HG03064 (cell line): ENCODE results near the gene WIPF1.

ENCODE experiments used
- ATAC-seq: cut with Tn5 transposase; IDR thresholded peaks from one replicate; pipeline ENCODE4 v1.9.1; 2021; ENCODE audit warnings: low read depth; ENCODE audit not compliant: unreplicated experiment

Gene WIPF1

GRCh38 chr2:174597345-174598047 is at the start of gene WIPF1:
WIPF1 (minus strand) TSS chr2:174597804; CDS start chr2:174585573, 12,231 bp downstream.
- ATAC-seq = peak; percentile 41

GRCh38 chr2:174645296-174645695 is 47.7 kb upstream of the WIPF1 start:
- no peak for ATAC-seq

- ATAC-seq = no peak
Measured at GRCh38 chr2:174644406-174644805, 46.8 kb upstream of the WIPF1 start.

- ATAC-seq = no peak
Measured at GRCh38 chr2:174643356-174643755, 45.8 kb upstream of the WIPF1 start.

GRCh38 chr2:174641168-174641567 is 43.6 kb upstream of the WIPF1 start:
- ATAC-seq = no peak

DNA sequence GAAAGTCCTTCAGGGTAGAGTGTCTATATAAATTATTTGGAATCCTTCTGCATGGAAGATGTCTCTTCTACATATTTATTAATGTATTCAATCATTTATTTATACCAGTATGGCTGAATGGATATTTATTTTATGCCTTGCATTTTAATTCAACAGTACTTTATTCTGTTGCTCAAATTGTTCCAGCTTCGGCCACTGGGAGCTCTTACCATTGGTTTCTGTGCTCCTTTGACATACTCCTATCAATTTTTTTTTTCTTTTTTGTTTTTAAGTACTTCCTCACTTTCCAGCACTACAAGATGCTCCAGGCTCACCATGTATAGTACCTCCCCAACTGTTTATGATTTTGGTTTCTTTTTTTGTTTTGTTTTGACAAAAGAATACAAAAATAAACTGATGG is 39.4 kb upstream of the WIPF1 start:
- ATAC-seq = no peak

DNA sequence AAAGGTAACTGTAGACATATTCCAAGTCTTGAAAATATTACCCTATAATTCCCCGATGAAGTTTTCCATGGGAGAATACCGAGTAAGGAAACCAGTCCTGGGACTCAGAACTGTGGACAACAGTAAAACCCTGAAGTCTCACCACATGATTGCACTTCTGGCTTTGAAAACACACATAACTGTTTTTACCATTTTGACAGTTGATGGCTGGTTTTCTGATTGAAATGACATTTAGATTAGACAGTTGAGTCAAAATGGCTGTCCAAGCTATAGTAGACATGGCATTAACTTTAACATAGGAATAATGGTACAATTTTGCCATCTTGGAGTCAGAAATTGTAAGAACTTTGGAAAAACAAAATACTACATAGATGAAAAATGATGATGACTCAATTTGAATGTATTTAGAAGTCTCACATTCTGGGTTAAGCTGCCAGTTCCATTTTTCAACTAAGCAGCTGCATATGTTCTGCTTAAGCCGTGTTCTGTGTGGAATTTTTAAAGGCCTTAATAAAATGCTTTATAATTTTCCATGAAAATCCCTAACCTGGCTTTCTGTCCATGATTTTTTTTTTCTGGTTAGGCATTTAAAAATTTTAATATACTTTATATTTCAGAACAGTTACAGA is 38.3 kb upstream of the WIPF1 start:
- ATAC-seq = no peak

DNA sequence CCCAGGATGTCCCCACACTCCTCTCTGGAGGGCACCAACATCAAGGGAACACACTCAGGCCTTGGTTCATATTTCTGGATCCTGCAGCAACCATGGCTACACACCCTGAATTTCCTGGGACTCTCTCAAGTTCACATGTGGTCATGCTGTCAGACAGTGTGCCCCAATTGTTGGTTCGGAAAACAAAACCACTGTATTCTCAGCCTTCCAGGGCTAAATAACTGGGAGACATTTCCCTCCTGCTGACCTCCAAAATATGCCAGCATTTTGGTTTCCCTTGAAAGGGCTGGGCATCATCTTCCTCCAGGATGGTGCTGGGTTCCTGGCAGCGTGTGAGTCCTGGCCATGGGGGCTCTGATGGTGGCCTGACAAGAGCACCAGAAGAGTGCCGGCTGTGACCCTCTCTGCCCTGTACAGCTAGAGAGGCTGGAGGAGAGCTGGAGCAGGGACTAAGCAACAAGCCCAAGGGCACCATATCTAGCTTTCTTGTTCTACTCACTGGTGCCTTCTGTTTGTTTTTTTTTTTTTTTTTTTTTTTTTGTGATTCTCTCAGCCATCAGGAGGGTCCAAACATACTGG is 37.5 kb upstream of the WIPF1 start:
- no peak for ATAC-seq

DNA sequence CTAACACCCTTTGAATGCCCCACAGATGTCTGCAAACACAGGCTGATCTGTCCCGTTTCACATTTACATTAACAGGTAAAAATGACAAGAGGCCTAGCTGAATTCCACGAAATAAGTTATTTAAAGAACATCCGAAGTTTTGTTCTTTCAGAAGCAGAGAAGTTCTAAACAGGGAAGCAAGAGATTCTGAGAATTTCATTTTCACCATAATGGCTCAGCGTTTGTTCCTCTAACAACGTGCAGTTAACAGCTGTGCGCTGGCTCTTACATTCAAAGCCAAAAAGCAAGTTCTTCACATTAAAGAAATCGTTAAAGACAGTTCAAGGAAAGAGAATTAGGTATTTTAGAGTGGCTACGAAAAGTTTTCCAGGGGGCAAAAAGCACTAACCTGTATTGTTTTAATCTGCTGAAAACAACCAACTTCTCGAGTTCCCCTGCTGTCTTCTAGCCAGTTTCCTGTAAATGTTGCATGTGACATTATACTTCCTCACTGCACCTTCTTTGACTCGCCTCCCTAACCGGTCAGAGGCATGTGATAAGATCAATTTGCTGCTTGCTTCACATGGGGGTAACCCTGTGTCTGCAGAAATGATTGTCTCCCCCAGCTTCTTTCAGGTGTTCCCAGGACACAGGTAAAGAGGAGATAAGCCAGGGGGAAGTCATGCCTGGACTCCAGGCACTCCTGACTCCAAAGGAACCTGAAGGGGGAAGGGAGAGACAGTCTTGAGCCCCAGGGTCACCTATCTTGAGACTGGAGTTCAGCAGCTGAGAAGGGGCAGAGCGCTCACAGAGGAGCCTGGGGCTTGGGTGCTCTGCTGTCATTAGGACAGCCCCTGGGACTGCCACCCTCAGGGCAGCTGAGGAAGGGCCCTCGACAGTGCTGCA is 36.8 kb upstream of the WIPF1 start:
- peak; percentile 73 for ATAC-seq

DNA sequence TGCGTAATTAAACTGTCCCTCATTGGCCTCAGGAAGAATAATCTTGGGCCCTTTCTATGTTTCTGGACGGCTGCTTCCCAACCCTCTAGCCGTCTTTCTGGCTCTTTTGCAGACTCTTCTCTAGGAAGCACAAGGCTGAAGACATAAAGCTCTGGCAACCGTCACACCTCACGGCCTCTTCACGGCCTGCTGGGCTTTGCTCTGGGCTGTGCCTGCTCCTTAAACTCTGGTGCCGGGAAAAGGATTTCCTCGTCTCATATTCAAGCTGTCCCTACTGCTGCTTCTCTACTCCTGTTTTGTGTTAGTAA is 36.0 kb upstream of the WIPF1 start:
- ATAC-seq = no peak

DNA sequence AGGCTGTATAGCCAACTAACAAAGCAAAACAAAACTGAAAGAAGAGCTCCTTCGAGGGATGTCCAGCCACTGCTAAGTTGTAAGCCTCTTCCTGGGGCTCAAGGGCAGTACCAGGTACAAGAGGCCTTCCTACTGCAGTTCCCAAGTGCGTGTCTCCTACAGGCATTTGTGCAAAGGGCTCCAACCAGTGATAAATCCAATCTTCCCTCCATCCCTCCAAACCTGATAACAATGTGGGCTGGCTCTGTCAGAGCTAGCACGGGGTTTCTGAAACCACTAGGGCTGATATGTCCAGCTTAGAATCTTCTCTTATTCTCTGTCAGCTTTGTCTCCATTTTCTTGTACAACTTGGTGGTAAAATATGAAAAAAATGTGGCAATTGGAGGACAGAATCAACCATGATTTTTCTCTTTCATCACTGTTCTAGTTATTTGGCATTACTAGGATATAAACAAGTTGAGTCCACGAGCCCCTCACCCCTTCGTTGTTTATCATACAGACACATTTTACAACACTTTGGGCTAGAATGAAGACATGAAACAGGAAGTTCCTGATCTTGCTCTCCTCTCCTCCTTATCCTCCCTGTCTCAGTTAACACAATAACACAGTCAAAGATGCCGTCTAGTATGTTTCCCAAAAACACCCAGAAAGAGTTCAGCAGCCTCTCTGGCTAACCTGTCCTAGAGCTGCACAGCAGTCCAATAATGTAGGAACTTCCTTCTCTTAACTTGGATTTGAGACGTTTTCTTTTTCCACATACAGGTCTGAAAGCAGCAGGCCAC is 35.4 kb upstream of the WIPF1 start:
- ATAC-seq = peak; percentile 31

DNA sequence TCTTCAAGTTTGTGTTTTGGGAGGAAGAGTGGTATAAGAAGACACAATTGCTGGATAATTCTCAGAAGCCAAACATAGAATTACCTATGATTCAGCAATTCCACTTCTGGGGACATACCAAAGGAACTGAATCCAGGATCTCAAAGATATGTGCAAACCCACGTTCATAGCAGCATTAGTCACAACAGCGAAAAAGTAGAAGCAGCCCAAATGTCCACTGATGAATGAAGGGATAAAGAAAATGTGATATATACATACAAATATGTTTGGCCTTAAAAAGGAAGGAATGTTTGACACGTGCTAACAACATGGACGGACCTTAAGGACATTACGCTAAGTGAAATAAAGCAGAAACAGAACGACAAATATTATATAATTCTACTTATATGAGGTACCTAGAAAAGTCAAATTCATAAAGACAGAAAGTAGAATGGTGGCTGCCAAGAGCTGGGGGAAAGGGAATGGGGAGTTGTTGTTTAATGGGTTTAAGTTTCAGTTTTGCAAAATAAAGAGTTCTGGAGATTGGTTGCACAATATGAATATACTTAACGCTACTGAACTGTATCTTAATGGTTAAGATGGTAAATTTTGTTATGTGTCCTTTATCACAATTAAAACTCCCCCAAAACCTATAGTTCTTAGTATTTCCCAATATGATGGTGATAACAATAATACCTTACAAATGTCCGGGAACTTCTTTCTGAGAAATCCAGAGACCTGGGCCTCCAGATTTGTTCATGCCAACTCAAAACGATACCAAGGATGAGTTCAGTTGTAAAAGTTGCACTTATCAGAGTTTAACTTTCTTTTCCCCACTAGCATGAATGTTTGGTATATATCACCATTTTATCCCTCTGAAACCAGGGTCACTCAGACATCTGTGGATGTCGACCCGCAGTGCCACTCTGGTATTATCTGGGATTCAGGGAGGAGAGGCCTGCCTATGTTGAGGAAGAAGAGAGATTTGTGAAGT is 33.7 kb upstream of the WIPF1 start:
- no peak for ATAC-seq

DNA sequence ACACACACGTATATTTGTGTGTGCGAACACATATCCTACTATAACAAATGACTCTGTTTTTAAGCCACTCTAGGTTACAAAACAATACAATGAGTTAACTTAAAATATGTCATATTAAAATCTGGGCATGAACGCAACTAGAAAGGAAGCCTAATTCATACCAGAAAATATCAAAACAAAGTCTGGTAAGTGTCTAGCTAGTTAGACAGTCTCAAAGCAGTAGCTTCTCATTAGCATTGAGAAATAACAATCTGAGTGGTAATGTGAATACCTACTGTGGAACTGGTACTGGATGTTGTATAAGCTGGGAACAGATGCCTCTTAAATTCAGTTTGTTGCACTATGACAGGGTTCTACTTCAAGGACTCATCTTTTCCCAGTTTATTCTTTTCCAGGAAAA is 32.5 kb upstream of the WIPF1 start:
- ATAC-seq = no peak

GRCh38 chr2:174629506-174629905 is 31.9 kb upstream of the WIPF1 start:
- ATAC-seq = no peak

DNA sequence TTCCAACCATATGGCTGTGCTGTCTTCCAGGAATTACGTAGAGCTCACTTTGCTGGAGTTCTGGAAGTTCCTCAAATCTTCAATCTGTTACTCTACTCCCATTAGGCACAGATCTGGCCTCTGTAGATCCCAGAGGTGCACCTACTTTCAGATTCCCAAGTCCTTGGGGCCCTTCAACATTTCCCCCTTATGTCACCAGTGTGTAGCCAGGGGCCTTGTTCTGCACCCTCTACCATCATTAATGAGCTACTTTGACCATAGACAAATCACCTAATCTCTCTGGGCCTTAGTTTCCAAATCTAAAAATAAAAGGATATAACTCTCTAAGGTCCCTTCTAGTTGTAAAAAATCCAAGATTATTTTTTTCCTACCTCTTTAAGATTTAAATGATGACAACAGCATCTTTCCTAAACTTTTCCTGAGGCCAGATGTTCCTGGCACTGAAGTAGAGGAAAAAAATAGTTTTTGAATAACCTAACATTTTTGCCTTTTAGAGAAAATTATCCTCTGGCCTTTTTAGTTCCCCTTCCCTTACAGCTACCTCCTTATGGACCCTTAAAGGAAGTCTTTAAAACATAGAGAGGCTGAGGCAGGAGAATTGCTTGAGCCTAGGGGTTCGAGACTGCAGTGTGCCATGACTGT is 31.0 kb upstream of the WIPF1 start:
- no peak for ATAC-seq

GRCh38 chr2:174627216-174627615 is 29.6 kb upstream of the WIPF1 start:
- ATAC-seq = no peak

DNA sequence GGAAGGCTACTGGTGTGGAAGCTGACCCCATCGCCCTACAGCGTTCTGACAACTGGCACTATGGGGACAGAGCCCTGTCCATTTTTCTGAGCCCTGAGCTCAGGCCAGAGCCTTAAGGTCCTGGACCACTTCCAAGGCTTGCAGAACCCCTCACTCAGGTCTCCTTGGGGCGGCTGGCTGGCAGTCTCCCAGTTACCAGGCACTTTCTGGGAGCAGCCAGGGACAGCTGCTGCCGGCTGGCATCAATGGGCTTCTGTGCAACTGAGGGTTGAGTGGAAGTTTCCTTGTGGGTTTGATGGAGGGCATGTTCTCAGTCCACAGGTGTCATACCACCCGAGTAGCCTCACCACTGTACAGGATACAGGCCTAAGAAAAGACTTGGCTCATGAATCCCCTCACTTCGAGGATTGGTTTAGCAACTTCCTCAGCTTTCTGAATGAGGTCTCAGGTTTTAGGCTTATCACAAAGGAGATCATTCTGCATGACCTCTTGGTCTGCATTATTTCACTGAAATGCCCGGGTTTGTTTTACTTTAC is 27.4 kb upstream of the WIPF1 start:
- no peak for ATAC-seq

- ATAC-seq = no peak
Measured at GRCh38 chr2:174623690-174624089, 26.1 kb upstream of the WIPF1 start.
